Fibroblast of mammary gland (primary cell): ENCODE measurements around the gene FHDC1.
A peak's percentile ranks its signal among the peaks of the same experiment; 100 is the strongest.

Experiments
- DNase-seq: peaks from one replicate; pipeline ENCODE4 v3.0.0-alpha.2; 2010; ENCODE audit warnings: low read depth
- H3K4me3 ChIP-seq: 2 replicates; pipeline ENCODE4 v1.5.1; 2011; ENCODE audit warnings: low read depth, mild to moderate bottlenecking, low read length, moderate library complexity; ENCODE audit not compliant: control insufficient read depth
- CTCF ChIP-seq: conservative IDR thresholded peaks from 2 replicates; pipeline ENCODE4 v1.5.1; 2011; ENCODE audit warnings: low read depth, low read length, inconsistent platforms; ENCODE audit not compliant: control insufficient read depth, insufficient read depth

The FHDC1 gene

GRCh38 chr4:152983774-152984411, 47.8 kb downstream of the FHDC1 start:
- peak; percentile 71 for DNase-seq
- no peak for TF ChIP-seq CTCF
- H3K4me3 ChIP-seq: no peak overlapping the region

GRCh38 chr4:152988721-152989553, 52.8 kb downstream of the FHDC1 start:
- no peak for DNase-seq
- H3K4me3 ChIP-seq: no peak overlapping the region
- no peak for TF ChIP-seq CTCF

- TF ChIP-seq CTCF: no peak
- DNase-seq: no peak
- no peak overlapping the region for H3K4me3 ChIP-seq
These were observed 53.4 kb downstream of the FHDC1 start for GRCh38 chr4:152989554-152989970.

- no peak for TF ChIP-seq CTCF
- H3K4me3 ChIP-seq: no peak overlapping the region
- DNase-seq: no peak
These were observed 54.5 kb downstream of the FHDC1 start for GRCh38 chr4:152990471-152991131.

- TF ChIP-seq CTCF: no peak
- DNase-seq: no peak
- no peak overlapping the region for H3K4me3 ChIP-seq
These were observed 55.3 kb downstream of the FHDC1 start for GRCh38 chr4:152991398-152991797.

GRCh38 chr4:152992027-152992426, 55.9 kb downstream of the FHDC1 start:
- H3K4me3 ChIP-seq: no peak overlapping the region
- DNase-seq: no peak
- TF ChIP-seq CTCF: no peak
